GM19397 (cell line): Measurements from ENCODE around the gene C17orf50.
"Not testable (repeated sequence)": the region's sequence is repeated elsewhere in the genome, so short reads cannot be mapped to it uniquely, and the experiment has no call there.

Experiments
- ATAC-seq: cut with Tn5 transposase; IDR thresholded peaks from one replicate; pipeline ENCODE4 v1.9.1; 2021; ENCODE audit warnings: mild to moderate bottlenecking, moderate library complexity; ENCODE audit not compliant: unreplicated experiment

The C17orf50 gene

GRCh38 chr17:35751541-35751940 is 9.1 kb upstream of the C17orf50 start:
- not testable (repeated sequence) for ATAC-seq

- no peak for ATAC-seq
Measured at GRCh38 chr17:35752471-35752870, 8.2 kb upstream of the C17orf50 start.

DNA sequence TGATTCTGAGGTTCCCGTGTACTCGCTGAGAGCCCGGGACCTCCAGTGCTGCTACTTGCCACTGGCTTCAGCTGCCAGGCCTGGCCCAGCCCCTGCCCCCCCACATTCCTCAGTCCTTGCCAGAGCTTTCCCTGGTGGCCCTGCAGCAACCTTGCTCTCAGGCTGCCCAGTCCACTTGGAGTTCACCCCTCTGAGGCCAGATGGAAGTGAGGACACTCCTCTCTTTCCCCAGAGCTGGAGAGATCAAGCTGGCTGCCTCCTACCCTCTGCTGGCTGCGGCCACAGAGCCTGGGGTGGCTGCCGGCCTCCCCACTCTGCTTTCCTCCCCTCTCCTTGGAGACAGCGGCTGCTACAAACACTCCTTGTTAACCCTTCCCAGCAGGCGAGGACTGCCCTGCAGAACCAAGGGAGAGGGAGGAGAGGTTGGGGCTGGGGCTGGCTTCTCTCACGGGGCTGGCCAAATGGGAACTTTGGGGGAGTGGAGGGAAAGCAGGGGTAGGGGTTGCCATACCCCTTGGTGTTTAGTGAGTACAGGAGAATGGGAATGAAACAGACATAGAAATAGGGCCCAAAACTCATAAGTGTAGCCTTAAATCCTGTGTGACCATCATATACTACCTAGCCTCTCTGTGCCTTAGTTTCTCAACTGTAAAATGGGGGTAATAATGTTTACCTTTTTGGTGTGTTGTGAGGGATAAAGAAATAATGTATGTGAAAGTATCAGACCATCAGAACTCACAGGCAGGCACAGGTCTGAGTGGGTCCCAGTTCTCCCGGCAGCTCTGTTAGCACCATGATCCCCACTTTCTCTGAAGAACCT is 7.5 kb upstream of the C17orf50 start, which contains the start of gene GAS2L2:
Gene GAS2L2, minus strand, starts transcription at position 295 of the 820 bp plus-strand sequence. CDS start 389 bp downstream, outside the sequence.
- ATAC-seq, result no peak

DNA sequence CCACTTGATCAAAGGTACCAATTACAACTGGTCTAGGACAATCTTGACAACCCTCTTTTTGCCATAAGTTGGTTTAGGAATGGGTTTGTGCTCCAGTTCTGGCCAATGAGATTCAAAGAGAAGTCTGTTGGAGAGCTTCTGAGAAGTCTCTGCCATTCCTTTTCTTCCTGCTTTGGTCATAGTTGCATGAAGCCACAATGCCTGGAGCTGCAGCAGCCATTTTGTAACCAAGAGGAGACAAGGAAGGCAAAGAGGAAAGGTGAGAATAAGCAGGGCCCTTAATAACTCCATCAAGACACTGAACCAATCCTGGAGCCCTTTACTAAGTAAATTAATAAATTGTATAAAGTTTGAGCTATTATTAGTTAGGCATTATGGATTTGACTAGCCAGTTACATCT is 3.4 kb upstream of the C17orf50 start:
- no peak for ATAC-seq

DNA sequence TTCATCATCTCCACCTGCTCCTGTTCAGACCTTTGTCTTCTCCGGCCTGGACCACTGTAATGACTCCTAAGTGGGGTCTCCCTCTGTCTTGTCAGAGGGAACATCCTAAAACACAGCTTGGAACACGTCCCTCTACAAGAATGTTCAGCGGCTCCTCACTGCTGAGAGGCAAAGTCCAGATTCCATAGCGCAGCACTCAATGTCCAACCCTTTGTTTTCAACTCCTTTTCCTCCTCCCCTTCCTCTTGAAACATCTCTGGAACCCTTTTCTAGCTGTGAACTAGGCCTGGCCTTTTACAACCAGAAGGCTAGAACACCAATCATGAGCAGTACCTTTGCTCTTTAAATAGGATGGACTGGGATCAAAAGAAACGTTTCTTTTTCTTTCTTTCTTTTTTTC is 914 bp downstream of the C17orf50 start:
- ATAC-seq, result no peak

DNA sequence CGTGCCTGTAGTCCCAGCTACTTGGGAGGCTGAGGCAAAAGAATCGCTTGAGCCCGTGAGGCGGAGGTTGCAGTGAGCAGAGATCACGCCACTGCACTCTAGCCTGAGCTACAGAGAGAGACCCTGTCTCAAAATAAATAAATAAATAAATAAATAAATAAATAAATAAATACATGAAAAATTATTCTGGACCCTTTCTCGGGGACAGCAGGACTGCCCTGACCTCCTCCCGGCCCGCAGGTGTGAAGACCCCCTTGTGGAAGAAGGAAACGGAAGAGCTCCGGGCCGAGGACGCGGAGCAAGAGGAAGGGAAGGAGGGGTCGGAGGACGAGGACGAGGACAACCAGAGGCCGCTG is 3.1 kb downstream of the C17orf50 start:
- ATAC-seq, result no peak

- peak; percentile 79 for ATAC-seq
Measured at GRCh38 chr17:35764123-35764991, 3.7 kb downstream of the C17orf50 start.

- no peak for ATAC-seq
Measured at GRCh38 chr17:35765086-35765710, 4.5 kb downstream of the C17orf50 start.

DNA sequence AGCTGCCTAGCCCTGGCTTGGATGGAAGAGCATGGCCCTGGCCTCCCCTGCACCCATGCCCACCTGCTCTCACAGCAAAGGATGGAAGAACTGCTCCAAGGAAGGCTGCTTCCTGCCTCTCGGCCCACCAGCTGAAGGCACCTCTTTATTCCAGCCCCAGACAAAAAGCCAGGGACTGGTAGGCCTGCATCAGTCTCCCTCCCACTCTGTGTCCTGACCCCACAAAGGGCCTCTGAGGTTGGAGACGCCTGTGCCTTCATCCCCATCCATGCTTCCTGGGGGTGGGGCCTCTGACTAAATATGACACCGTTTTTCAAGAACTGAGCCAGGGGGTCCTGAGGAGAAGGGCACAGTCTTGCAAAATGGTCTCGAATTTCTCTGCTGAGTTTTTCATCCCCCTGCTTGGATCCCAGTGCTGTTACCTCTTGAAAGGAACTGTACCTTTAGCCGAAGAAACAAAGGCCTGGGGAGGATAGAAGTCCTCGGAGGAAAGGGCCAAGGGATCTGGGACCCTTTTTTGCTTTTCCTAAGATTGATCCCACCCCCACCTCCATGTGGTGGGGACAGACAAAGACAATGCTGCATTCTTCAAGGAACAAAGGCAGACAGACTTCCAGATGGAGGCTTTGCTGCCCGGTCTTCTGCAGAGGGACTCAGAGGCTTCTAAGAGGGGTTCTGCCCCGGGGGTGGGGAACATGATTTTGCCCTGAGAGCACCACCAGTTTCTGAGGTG is 5.2 kb downstream of the C17orf50 start:
- no peak for ATAC-seq

- ATAC-seq, result no peak
Measured at GRCh38 chr17:35766489-35766877, 5.8 kb downstream of the C17orf50 start.

GRCh38 chr17:35766903-35767510 is 6.3 kb downstream of the C17orf50 start:
- ATAC-seq, result no peak

DNA sequence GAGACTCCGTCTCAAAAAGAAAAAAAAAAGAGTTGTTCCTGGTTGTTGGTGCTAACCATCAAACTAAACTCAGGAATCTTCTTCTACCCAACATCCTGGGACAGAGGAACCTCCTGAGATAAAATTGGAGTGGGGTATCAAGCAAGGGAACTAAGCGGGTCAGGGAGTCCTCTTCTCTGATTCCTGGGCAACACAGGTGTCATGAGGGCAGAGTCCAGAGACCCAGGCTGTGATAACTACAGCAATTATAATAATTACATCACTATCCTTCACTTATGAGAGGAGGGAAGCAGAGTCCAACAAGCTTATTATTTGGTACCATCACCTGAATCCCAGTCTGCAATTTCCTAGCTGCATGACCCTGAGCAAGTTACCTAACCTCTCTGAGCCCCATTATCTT is 8.1 kb downstream of the C17orf50 start:
- ATAC-seq, result no peak

GRCh38 chr17:35769895-35770486 is 9.3 kb downstream of the C17orf50 start:
- ATAC-seq, result no peak

GRCh38 chr17:35773129-35773528 is 12.4 kb downstream of the C17orf50 start:
- ATAC-seq, result no peak

- ATAC-seq, result no peak
Measured at GRCh38 chr17:35773679-35774425, 13.2 kb downstream of the C17orf50 start.

DNA sequence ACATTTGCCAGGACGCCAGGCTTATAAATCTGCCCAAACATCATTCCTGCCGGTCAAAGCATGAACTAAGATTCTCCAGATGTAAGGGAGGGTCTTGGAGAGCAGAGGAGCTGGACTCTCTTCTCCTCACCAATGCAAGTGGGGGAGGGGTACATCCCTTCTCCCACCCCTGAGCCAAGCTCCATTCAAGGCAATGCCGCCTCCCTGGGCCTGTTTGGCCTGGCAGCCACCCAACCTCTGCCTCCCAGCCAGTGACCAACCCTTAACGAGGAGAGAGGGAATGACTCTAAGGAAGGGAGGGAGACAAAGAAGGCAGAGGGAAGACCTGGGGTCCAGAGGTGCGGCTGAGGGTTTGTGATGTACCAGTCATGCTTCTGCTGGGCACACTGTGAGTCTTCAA is 13.8 kb downstream of the C17orf50 start:
- no peak for ATAC-seq

- no peak for ATAC-seq
Measured at GRCh38 chr17:35775039-35775438, 14.4 kb downstream of the C17orf50 start.

DNA sequence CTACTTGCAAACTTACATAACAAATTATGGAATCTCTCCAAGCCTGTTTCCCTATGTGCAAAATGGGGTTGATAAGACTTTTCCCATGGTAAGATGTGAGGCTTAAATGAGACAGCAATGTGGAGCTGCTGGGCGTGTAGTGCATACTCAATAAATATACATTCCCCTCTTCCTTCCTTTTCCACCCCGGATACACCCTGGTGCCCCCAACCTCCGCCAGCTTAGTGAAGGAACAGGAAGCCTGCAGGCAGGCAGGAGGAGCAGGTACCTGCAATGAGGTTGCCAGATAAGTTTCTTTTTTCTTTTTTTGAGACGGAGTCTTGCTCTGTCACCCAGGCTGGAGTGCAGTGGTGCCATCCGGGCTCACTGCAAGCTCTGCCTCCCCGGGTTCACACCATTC is 14.9 kb downstream of the C17orf50 start:
- no peak for ATAC-seq

- ATAC-seq, result no peak
Measured at GRCh38 chr17:35778641-35779196, 18.0 kb downstream of the C17orf50 start.
